HCT116 (cell line): Measurements from ENCODE around the gene C12orf57.

Source experiments
- EZH2phosphoT487 ChIP-seq: fragments of 200-600 bp; IDR thresholded peaks from 2 replicates; pipeline ENCODE4 v1.6.1; 2018; ENCODE audit warnings: antibody characterized with exemption, borderline replicate concordance
- POLR2AphosphoS5 ChIP-seq: IDR thresholded peaks from 2 replicates; pipeline ENCODE4 v1.6.1; 2011; ENCODE audit warnings: mild to moderate bottlenecking, low read depth, low read length, moderate library complexity
- SIN3A ChIP-seq: IDR thresholded peaks from 2 replicates; pipeline ENCODE4 v1.6.1; 2012; ENCODE audit warnings: low read depth
- TCF7L2 ChIP-seq: IDR thresholded peaks from 2 replicates; pipeline ENCODE4 v1.7.0; 2011; ENCODE audit warnings: borderline replicate concordance, inconsistent platforms; ENCODE audit not compliant: insufficient read depth, insufficient read length; ENCODE audit errors: extremely low read depth

DNA sequence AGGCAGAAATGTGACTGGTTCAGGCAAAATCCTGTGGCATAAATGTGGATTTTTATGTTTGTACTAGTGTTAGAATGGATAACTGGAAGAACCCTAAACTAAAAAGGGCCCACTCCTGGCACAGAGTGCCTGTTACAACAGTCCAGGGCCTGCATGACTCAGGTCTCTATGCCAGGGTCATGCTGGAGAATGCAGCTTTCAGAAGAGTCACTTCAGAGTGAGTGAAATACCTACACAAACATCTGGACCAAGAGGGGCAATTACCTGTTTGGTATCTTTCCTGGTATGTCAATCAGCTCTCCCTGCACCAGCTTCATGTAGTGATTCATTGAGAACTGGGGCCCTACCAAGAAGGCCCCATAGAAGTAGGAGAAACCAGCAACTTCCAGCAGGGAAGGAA lies 36.9 kb downstream of the C12orf57 start:
- TF ChIP-seq POLR2AphosphoS5: no peak
- no peak for TF ChIP-seq EZH2phosphoT487
- TF ChIP-seq SIN3A: no peak
- no peak for TF ChIP-seq TCF7L2
